Adrenal gland (tissue), 5 donors: Measurements from ENCODE around the gene TBCC.

ENCODE experiments used
- POLR2A ChIP-seq, 2 donors: fragments of 450-650 bp; IDR thresholded peaks; one replicate each; pipeline ENCODE4 v1.6.1; 2017; ENCODE audit warnings: antibody characterized with exemption in 2 of 2, mild to moderate bottlenecking in 2 of 2, moderate library complexity in 1 of 2
- TF ChIP-seq, protein P1 (sequence below), 6 experiments: fragments of 450-650 bp in 4 of 6; fragments of 200-600 bp in 2 of 6; sonication (generic) in 1 of 6; IDR thresholded peaks; 1 replicate in 5 of 6; 2 replicates in 1 of 6; pipeline versions ENCODE4 v1.5.1 to v1.8.0; 2016 to 2021; ENCODE audit warnings: antibody characterized with exemption in 6 of 6, mild to moderate bottlenecking in 2 of 6, moderate library complexity in 1 of 6
- donor health status: DM: no; HTN: no; CAD: no.

DNA sequence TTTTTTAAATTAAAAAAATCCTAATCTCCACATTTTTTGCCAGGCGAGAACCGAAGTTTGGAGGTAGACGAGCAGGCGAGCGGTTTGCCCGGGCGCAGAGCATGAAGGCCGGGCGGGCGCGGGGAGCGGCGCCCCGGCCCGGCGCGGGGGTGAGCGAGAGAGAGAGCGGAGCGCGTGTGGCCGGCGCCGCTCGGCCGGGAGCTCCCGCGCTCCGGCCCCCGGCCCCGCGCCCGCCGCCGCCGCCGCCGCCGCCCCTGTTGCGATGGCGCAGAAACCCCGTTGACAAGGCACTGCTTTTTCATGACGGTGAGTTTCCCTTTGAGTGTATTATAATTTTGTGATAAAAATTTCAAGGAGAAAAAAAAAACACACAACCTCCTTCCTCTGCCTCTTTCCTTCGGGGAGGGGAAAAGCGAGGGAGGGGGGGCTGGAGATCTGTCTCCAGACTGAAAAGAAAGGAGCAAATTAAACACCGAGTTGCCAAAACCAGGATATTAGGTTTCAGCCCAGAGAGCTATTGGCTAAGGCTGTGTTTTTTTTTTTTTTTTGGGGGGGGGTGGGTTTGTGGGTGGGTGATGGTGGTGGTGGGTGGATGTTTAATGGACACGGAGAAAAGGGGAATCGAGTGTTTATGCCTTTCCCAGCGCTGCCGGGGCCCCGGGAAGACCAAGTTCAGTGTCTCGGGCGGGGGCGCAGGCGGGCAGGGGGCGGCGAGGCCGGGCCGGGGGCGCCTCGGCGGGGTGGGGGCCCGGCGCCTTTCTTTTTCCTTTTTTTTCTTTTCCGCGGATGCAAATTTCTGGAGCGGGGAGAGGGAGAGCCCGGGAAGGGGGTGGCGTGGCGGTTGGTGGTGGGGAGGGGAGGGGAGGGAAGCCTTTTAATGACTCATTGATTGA lies 36.1 kb upstream of the TBCC start, which contains the start of gene BICRAL:
- TF ChIP-seq, protein P1, sequence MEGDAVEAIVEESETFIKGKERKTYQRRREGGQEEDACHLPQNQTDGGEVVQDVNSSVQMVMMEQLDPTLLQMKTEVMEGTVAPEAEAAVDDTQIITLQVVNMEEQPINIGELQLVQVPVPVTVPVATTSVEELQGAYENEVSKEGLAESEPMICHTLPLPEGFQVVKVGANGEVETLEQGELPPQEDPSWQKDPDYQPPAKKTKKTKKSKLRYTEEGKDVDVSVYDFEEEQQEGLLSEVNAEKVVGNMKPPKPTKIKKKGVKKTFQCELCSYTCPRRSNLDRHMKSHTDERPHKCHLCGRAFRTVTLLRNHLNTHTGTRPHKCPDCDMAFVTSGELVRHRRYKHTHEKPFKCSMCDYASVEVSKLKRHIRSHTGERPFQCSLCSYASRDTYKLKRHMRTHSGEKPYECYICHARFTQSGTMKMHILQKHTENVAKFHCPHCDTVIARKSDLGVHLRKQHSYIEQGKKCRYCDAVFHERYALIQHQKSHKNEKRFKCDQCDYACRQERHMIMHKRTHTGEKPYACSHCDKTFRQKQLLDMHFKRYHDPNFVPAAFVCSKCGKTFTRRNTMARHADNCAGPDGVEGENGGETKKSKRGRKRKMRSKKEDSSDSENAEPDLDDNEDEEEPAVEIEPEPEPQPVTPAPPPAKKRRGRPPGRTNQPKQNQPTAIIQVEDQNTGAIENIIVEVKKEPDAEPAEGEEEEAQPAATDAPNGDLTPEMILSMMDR (IDR thresholded peaks at IDR 0.05), result no peak
- peak in 1 of 2 donors; percentile 29 for TF ChIP-seq POLR2A (IDR thresholded peaks at IDR 0.05)
